WERI-Rb-1 (cell line): ENCODE measurements around the gene UGT1A6.
A peak's percentile ranks its signal among the peaks of the same experiment; 100 is the strongest.

Experiments
- DNase-seq: peaks from one replicate; pipeline ENCODE4 v3.0.0-alpha.2; 2020
- H3K27ac ChIP-seq: fragments of 250-450 bp; sonication (Bioruptor Pico); 2 replicates; pipeline ENCODE4 v1.5.1; 2020; ENCODE audit warnings: mild to moderate bottlenecking, moderate library complexity
- H3K27me3 ChIP-seq: fragments of 250-450 bp; sonication (Bioruptor Pico); 2 replicates; pipeline ENCODE4 v1.5.1; 2021; ENCODE audit warnings: mild to moderate bottlenecking, low read depth, moderate library complexity; ENCODE audit not compliant: insufficient read depth, severe bottlenecking
- H3K36me3 ChIP-seq: fragments of 250-450 bp; sonication (Bioruptor Pico); 2 replicates; pipeline ENCODE4 v1.5.1; 2020; ENCODE audit warnings: mild to moderate bottlenecking, moderate library complexity
- H3K4me3 ChIP-seq: 2 replicates; pipeline ENCODE4 v1.5.1; 2011; ENCODE audit warnings: low read depth, mild to moderate bottlenecking, control low read depth, low read length
- H3K9me3 ChIP-seq: fragments of 250-450 bp; sonication (Bioruptor Pico); 2 replicates; pipeline ENCODE4 v1.5.1; 2021; ENCODE audit warnings: mild to moderate bottlenecking, moderate library complexity; ENCODE audit not compliant: severe bottlenecking
- CTCF ChIP-seq: IDR thresholded peaks from 2 replicates; pipeline ENCODE4 v1.5.1; 2011; ENCODE audit warnings: low read depth, mild to moderate bottlenecking, control low read depth, inconsistent platforms, low read length

Gene UGT1A6

DNA sequence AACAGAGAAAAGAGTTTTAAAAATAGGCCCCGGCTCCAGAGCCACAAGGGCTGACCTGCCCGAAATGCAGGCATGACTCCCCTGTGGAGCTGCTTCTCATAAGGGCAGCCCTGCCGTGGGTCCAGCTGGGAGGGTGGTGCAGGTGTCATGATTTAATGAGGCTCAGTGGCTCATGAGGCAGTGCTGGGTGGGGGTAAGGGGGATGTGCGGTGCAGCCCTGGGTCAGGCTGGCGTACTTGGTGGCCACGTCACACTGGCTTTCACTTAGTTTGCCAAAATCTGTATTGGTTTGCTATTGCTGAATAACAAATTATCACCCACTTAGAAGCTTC is 128.1 kb downstream of the UGT1A6 start:
- no peaks in the 10 kb centered on the region for H3K9me3 ChIP-seq
- peak; percentile 5 for DNase-seq
- H3K36me3 ChIP-seq = no peaks in the 10 kb centered on the region
- no peak overlapping the region for H3K4me3 ChIP-seq
- no peaks in the 10 kb centered on the region for H3K27me3 ChIP-seq
- H3K27ac ChIP-seq = no peak overlapping the region
- no peak for TF ChIP-seq CTCF

- Histone ChIP-seq H3K27me3 (no peaks in the 10 kb centered on the region), H3K4me3 (no peak overlapping the region), H3K27ac (no peak overlapping the region), H3K36me3 (no peaks in the 10 kb centered on the region), H3K9me3 (no peaks in the 10 kb centered on the region)
- DNase-seq = no peak
- TF ChIP-seq CTCF = no peak
Observed at GRCh38 chr2:233821196-233821595, 128.5 kb downstream of the UGT1A6 start.

DNA sequence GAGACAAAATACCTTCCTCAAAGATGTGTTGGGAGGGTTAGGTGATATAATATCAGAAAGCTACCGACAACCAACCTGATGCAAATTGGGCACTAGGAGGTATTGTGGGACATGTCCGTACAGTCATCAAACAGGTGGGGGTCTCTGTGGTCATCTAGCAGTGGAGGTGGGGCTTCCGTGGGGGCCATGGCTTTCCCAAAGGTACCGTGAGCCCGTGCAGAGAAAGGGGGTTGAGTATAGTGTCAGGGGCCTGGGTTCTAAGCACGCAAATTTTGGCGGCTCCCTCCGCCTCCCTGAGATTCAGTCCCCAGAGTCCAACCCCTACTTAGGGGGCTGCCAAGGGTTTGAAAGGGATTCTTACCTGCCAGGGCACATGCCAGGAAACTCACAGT is 129.0 kb downstream of the UGT1A6 start:
- H3K27ac ChIP-seq = no peak overlapping the region
- DNase-seq = no peak
- H3K36me3 ChIP-seq = no peaks in the 10 kb centered on the region
- no peaks in the 10 kb centered on the region for H3K27me3 ChIP-seq
- no peak for TF ChIP-seq CTCF
- no peak overlapping the region for H3K4me3 ChIP-seq
- H3K9me3 ChIP-seq = no peaks in the 10 kb centered on the region

DNA sequence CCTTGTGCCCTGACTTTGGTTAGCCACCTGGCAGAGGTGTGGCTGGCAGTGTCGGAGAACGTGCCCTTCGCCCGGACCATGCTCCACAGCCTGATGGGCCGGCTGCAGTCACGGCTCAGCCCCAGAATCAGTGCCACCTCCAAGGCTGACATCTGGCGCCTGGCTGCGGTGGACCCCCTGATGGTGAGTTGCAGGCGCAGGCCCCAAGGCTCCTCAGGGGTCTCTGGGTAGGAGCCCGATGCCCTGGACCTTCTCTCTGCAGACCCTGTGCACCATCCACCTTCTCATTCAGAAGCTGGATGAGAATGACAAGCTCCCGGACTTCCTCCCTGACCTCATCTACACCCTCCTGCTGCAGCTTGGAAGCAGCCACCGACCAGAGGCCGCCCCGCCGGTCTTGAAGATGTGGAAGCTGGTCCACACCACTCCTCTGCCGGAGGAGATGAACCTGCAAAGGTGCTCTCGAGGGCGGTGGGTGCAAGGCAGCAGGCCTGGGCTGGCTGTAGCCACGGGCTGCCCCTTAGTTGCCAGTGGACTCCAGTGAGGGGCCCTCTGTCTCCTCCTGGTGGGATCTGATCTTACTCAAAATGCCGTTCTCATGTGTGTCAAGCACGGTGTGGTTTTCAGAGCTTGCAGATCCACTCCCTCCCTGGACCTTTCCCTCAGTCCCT is 129.5 kb downstream of the UGT1A6 start:
- no peak overlapping the region for H3K4me3 ChIP-seq
- peak; percentile 4 for DNase-seq
- TF ChIP-seq CTCF = no peak
- no peaks in the 10 kb centered on the region for H3K27me3 ChIP-seq
- no peaks in the 10 kb centered on the region for H3K9me3 ChIP-seq
- H3K36me3 ChIP-seq = no peaks in the 10 kb centered on the region
- no peak overlapping the region for H3K27ac ChIP-seq
